Calu3 (cell line): ENCODE measurements around the gene P2RY1. TPM values are rescaled to one million over a fixed set of nuclear protein-coding genes. Genes with fewer than 3 reads are reported as not detected.

Experiments
- BruUV-seq: library from RNA; stranded (reverse); fragments of 400-500 nt; replicated peaks from 2 replicates; lab custom pipeline; 2021; lab: Mats Ljungman, UMichigan
- CTCF ChIA-PET: fragments of 300-600 bp; sonication (Branson Sonifier 250); formaldehyde crosslinking; loops from one replicate; lab custom pipeline; 2022; ENCODE audit warnings: antibody characterized with exemption; lab: Charles Lee
- DNase-seq: peaks from one replicate; pipeline ENCODE4 v3.0.0; 2022
- H3K27ac Mint-ChIP-seq: one replicate; pipeline ENCODE4 v1.8.0; 2022; ENCODE audit warnings: mixed read lengths; ENCODE audit not compliant: unreplicated experiment
- H3K27me3 Mint-ChIP-seq: one replicate; pipeline ENCODE4 v1.8.0; 2022; ENCODE audit warnings: mixed read lengths; ENCODE audit not compliant: unreplicated experiment
- H3K36me3 Mint-ChIP-seq: one replicate; pipeline ENCODE4 v1.8.0; 2022; ENCODE audit warnings: mild to moderate bottlenecking, moderate library complexity, mixed read lengths; ENCODE audit not compliant: insufficient read depth, unreplicated experiment
- H3K4me1 Mint-ChIP-seq: one replicate; pipeline ENCODE4 v1.8.0; 2022; ENCODE audit warnings: mild to moderate bottlenecking, low read depth, mixed read lengths; ENCODE audit not compliant: unreplicated experiment
- H3K4me3 Mint-ChIP-seq: one replicate; pipeline ENCODE4 v1.8.0; 2022; ENCODE audit warnings: mild to moderate bottlenecking, low read depth, moderate library complexity, mixed read lengths; ENCODE audit not compliant: unreplicated experiment
- H3K9me3 Mint-ChIP-seq: one replicate; pipeline ENCODE4 v1.8.0; 2022; ENCODE audit warnings: low read depth, mixed read lengths; ENCODE audit not compliant: unreplicated experiment
- intact Hi-C: fragments of 100-400 bp; cut with micrococcal nuclease; formaldehyde crosslinking; loops from one replicate; pipeline ENCODE4 v1.10.0; 2022; ENCODE audit not compliant: unreplicated experiment
- total RNA-seq: library from RNA; stranded (reverse); gene quantifications from 2 replicates; pipeline ENCODE4 v1.2.3, GENCODE V29; 2022
- TF ChIP-seq, protein P1 (sequence below): fragments of 200-600 bp; IDR thresholded peaks from one replicate; pipeline ENCODE4 v1.8.0; 2022; ENCODE audit warnings: antibody characterized with exemption; ENCODE audit not compliant: unreplicated experiment

The P2RY1 gene
- total RNA-seq, 1 experiment from 2014 or later: 21.0 TPM

GRCh38 chr3:152836269-152836668 is 1.3 kb downstream of the P2RY1 start:
- Mint-ChIP-seq H3K9me3 (no peaks in the 10 kb centered on the region), H3K27ac (peak overlapping the region; percentile 46), H3K36me3 (peaks cover 26% of the 10 kb centered on the region), H3K4me1 (peaks cover 49% of the 10 kb centered on the region), H3K4me3 (peak overlapping the region; percentile 85), H3K27me3 (no peaks in the 10 kb centered on the region)
- TF ChIP-seq, protein P1, sequence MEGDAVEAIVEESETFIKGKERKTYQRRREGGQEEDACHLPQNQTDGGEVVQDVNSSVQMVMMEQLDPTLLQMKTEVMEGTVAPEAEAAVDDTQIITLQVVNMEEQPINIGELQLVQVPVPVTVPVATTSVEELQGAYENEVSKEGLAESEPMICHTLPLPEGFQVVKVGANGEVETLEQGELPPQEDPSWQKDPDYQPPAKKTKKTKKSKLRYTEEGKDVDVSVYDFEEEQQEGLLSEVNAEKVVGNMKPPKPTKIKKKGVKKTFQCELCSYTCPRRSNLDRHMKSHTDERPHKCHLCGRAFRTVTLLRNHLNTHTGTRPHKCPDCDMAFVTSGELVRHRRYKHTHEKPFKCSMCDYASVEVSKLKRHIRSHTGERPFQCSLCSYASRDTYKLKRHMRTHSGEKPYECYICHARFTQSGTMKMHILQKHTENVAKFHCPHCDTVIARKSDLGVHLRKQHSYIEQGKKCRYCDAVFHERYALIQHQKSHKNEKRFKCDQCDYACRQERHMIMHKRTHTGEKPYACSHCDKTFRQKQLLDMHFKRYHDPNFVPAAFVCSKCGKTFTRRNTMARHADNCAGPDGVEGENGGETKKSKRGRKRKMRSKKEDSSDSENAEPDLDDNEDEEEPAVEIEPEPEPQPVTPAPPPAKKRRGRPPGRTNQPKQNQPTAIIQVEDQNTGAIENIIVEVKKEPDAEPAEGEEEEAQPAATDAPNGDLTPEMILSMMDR: no peak
- intact Hi-C loops: loop anchor here (2.0 to 10.0 kb wide), 3 partner anchors 125 to 759 kb away; no protein-coding TSS in a partner anchor
- CTCF ChIA-PET: interaction anchor here (1.5 kb wide), 1 partner anchor 11 kb away, joined by 4 read pairs; no protein-coding TSS in a partner anchor
- DNase-seq: no peak
- BruUV-seq: no TSS peak

DNA sequence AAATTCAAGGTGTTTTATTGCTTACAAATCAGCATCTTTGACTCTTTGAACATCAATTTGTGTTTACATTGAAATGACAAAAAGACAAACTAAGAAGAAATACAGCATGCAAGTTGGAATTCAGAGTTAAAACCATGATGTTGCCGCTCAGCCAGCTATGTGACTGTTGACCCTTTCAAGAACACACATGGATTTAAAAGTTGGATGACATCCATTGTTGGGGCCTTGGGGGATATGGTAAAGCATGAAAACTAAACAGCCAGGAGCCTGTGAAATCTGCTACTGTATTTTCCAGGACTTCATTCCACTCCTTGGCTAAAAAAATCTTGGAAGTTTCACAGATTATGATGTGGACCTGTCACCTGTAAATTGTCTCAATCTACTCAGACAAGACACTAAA is 4.6 kb downstream of the P2RY1 start:
- BruUV-seq: no TSS peak
- Mint-ChIP-seq H3K4me1 (peaks cover 34% of the 10 kb centered on the region), H3K27ac (no peak overlapping the region), H3K36me3 (peaks cover 22% of the 10 kb centered on the region), H3K27me3 (no peaks in the 10 kb centered on the region), H3K9me3 (no peaks in the 10 kb centered on the region), H3K4me3 (no peak overlapping the region)
- TF ChIP-seq, protein P1: no peak
- CTCF ChIA-PET: no interaction called here
- no peak for DNase-seq
- intact Hi-C loops: loop anchor here (10.0 kb wide), 2 partner anchors 245 to 755 kb away; no protein-coding TSS in a partner anchor

DNA sequence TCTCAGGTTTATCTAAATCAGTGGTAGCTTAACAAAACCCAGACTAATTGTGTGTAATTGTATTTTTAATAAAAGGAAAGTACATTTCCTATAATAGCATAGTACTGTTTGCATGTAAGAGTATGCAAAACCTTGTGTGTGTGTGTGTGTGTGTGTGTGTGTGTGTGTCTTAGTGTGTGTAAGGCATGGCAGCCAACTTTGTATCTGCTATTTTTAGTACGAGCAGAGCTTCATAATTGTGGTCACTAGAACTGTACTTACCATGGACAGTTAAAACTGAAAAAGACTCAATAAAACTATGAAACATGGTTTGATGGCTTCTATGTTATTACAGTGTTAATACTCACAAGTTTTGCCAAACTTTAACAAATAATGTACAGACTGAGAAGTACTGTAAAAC is 6.2 kb downstream of the P2RY1 start:
- CTCF ChIA-PET: no interaction called here
- no peak for DNase-seq
- TF ChIP-seq, protein P1: no peak
- H3K4me1 Mint-ChIP-seq: peaks cover 32% of the 10 kb centered on the region
- no TSS peak for BruUV-seq
- no peak overlapping the region for H3K4me3 Mint-ChIP-seq
- H3K9me3 Mint-ChIP-seq: no peaks in the 10 kb centered on the region
- no peak overlapping the region for H3K27ac Mint-ChIP-seq
- intact Hi-C loops: no loop called here
- H3K27me3 Mint-ChIP-seq: no peaks in the 10 kb centered on the region
- peaks cover 6% of the 10 kb centered on the region for H3K36me3 Mint-ChIP-seq

GRCh38 chr3:152842413-152842812 is 7.5 kb downstream of the P2RY1 start:
- TF ChIP-seq, protein P1: no peak

More at GRCh38 chr3:152842413-152842812, 7.5 kb downstream of the P2RY1 start:
- DNase-seq: no peak
- Mint-ChIP-seq H3K36me3 (no peaks in the 10 kb centered on the region), H3K9me3 (no peaks in the 10 kb centered on the region), H3K27ac (no peak overlapping the region), H3K4me1 (peaks cover 20% of the 10 kb centered on the region), H3K27me3 (no peaks in the 10 kb centered on the region), H3K4me3 (no peak overlapping the region)
- BruUV-seq: no TSS peak
- CTCF ChIA-PET: interaction anchor here (1.9 kb wide), 1 partner anchor 8 kb away, joined by 5 read pairs; the partner anchor contains the start of gene P2RY1
- intact Hi-C loops: no loop called here
